HG03108 (cell line): Measurements from ENCODE around the gene UNK.
A peak's percentile ranks its signal among the peaks of the same experiment; 100 is the strongest.

Experiments
- ATAC-seq: cut with Tn5 transposase; IDR thresholded peaks from one replicate; pipeline ENCODE4 v1.9.1; 2021; ENCODE audit warnings: moderate library complexity; ENCODE audit not compliant: unreplicated experiment

Gene UNK

DNA sequence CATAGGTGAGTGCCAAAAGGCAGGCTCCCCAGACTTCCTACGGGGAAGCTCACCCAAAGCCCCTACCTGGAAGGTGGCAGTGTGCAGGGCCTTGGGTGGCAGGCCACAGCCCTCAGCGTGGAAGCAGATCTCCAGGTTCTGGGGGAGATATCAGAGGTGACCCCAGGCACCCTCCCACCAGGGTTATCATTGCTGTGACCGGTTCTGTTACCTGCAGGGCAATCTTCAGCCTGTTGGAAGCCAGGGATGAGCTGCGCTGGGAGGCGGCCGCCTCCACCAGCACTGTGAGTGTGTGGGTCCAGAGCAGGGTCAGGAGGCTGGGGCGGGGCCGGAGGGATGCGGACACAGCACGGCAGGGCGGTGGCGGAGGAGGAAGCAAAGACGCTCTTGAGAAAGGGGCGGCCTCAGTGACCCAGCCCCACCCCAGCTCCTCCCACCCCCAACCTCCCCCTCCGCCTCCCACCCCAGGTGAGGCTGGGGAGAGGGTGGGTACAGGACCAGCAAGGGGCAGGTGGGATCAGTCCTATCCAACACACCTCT is 46.5 kb downstream of the UNK start:
- ATAC-seq: no peak

DNA sequence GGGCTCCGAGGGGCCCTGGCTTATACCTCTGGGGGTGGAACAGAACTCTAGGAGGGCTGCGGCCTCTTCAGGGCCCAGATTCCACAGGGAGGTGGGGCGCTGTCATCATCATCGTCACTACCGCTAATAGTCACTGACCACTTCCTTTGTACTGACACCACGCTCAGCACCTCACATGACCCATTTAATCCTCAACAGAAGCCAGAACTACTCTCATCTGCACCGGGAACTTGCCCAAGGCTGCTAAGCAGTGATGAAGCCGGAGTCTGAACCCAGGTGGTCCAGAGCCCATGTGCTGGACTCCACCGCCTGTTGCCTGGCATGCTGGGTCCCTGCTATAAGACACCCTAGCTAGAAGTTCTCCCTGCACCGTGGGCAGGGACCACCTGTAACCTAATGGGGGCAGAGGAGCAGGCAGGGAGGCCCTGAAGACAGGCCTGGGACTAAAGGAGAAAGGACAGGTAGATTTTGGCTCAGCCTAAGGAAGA is 47.6 kb downstream of the UNK start:
- ATAC-seq: no peak

DNA sequence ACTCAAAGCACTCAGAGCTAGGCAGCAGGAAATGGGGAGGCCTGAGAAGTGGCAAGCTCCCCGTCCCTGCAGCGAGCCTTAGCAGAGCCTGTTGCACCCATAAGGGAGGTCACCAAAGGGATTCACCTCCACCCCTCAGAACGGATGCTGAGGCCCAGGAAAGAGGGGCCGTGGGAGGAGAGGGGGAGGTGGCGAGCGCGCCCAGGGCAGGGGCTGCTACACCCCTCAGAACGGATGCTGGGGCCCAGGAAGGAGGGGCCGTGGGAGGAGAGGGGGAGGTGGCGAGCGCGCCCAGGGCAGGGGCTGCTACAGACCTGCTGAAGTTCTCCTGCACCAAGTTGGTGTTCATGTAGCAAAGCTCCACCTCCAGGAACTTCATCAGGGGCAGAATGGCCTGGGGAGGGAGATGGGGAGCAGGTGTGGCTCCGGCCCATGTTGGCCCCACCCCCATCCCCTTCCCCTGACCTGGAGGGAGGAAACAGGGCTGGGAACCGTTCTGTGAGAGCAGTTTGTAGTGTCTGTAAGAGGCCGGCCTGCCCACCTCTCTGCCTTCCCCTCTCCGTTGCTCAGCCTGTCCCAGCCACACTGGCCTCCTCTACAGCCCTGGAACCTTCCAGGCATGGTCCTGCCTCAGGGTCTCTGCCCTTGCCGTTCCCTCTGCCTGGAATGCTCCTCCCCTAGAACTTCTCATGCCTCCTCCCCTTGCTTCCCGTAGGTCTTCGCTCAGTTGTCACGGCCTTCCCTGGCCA is 48.2 kb downstream of the UNK start:
- no peak for ATAC-seq

DNA sequence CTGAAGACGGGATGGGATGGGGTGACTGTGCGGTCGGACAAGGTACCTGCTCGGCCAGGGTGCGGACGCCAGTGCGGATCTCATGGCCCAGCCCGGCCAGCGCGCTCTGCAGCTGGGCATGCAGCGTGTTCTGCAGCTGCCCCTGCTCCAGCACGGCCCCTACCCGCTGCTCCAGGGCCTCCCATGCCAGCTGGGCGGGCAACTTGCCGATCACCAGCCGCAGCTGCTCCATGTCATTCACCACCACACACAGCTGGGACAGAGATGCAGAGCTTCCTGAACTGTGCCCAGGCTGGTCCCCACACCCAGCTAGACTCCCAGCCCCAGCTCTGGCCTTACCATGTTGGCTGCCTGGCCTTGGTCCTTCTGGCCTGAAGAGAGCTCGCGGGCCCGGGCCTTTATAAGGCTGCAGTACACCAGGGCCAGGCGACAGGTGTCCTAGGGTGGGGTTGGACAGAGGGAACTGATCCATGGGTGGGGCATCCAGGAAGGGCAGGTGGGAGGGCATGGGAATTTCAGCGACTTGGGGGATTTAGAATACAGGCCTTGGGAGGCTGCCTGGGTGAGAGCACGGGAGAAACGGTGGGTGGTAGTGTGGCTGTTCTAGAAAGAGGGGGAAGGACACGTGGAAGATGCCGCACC is 49.8 kb downstream of the UNK start:
- ATAC-seq: no peak

DNA sequence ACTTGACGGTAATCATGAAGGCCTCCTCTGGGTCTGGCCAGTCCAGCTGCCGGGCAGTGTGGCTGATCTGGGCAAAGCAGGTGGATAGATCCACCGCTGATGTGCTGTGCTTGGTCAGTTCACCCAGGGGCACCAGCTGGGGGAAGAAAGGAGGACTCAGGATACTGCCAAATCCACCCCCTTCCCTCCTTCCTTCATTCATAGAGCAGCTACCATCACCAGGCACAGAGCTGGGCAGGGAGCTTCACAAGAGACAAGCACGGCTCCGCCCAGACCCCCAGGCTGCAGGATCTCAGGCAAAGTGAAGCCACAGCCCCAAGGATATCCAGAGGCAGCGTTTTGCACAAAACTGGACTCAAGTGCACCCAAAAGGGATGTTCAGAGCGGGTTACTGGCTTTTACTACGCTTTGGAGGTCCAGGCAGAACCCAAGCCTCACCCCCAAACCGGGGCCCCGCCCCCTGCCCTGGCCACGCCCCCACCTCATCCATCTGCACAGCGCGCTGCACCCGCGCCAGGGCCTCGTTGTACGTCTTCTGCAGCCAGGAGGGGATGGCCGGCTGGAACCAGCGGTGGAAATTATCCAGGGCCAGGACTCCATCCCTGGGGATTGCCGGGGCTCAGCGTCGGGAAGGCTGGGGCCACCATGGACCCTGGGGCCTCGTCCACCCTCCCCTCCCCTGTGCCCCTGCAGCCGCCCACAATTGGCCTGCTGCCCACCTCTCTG is 50.5 kb downstream of the UNK start:
- no peak for ATAC-seq

DNA sequence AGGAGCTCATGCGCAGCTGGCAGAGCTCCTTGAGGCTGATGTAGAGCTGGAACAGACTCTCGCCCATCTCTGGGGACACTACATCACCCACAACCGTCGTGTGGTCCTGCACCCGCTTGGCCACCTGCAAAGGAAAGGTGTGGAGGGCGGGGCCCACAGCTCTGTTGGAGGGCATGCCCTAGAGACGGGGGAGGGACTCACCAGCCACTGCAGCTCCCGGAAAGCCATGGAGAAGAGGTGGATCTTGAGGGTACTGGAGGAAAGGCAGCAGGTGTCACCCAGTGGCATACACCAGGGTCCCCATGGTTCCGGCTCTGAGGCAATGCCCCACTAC is 51.0 kb downstream of the UNK start:
- ATAC-seq: no peak

DNA sequence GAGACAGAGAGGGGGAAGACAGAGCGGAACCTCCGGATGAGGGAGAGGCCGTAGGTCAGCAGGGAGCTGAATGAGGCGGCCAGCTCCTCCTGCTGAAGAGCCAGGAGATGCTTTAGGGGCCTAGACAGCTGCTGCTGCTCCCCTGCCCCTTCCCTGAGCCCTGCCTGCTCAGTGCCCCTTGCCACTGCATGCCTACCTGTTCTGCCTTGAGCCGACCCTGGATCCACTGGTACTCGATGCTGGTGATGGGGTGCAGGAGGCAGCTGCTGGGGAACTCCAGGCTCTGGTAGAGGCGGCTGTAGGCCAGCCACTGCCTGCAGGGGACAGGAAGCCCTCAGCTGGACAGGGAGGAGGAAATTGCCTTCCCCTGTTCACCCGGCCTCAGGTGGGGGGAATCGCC is 52.0 kb downstream of the UNK start:
- no peak for ATAC-seq

DNA sequence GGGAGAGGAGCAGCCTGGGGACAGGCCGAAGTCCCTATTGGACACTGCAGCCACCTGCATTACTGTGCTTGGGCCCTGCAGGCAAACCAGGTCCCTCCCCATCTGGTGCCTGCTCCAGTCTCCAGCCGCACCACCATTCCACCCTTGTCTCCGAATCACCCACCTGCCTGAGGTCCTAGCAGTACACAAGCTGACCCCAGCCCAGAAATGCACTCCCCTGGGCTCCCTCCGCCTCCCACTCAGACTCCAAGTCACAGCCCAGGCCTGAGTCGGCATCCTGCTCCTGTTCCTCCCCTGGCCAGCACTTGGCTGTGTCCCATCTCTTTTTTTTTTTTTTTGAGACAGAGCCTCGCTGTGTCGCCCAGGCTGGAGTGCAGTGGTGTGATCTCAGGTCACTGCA is 53.3 kb downstream of the UNK start:
- no peak for ATAC-seq

DNA sequence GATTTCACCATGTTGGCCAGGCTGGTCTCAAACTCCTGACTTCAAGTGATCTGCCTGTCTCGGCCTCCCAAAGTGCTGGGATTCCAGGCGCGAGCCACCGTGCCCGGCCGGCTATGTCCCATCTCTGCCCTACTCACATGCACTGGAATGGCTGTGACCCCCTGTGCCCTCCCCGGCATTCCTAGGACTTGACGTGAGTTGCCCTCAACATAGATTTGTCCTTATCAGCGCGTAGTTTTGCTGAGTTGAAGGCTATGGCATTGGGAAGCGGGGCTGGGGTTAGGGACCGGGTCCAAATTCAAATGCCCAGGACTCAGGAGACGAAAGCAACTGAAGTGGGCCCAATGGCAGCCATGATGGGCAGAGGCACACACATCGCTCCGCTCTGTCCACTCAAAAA is 53.8 kb downstream of the UNK start:
- no peak for ATAC-seq

DNA sequence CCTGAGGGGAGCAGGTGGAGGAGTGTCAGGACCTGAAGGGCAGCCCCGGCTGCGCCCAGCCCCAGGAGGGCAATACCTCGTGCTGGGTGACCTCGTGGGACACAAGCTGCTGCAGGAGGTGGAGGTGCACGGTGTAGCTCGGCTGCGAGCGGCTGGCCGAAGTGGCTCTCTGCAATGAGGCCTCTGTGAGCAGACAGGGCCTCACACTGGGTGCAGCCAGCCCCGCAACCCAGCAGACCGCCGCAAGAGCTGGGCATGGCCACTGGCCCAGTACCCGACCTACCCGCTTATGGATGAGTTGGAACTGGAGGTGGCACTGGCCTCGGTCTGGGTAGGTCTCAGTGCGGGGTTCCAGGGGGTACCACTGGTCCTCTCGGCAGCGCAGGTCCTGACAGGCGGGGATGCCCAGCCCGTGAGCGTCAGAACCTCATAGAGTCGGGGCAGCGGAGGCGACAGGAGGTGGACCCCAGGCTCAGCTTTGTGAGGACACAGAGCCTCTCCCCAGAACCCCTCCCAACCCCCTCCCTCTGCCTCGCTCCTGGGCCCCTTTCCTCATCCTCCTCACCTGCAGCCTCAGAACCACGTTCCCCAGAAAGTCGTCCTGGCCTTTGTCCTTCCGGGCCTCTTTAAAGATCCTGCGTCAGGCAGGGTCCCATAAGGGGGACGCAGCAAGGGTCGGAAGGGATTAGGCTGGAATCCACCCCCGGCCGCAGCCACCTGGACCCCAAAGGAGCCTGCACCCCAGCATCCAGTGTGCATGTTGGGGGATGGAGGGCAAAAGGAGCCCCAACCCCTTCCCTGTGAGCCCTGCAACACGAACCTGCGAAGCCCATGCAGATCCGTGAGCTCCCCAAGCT is 55.6 kb downstream of the UNK start:
- ATAC-seq: no peak

DNA sequence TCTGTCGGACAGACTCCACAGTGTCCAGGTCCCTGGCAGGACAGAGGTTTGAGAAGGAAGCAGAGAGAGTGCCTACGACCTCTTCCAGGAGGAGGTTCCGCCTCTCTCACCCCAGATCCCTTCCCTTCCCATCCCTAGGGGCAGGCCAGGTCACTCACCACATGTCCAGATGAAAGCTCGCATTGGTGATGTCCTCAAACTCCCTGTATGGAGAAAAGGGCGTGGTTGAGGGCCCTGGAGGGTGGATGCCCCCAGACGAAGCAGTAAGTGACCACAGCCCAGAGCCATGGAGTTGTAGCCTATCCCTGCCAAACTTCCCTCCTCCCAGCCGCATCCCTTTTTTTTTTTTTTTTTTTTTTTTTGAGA is 56.2 kb downstream of the UNK start:
- ATAC-seq: no peak

DNA sequence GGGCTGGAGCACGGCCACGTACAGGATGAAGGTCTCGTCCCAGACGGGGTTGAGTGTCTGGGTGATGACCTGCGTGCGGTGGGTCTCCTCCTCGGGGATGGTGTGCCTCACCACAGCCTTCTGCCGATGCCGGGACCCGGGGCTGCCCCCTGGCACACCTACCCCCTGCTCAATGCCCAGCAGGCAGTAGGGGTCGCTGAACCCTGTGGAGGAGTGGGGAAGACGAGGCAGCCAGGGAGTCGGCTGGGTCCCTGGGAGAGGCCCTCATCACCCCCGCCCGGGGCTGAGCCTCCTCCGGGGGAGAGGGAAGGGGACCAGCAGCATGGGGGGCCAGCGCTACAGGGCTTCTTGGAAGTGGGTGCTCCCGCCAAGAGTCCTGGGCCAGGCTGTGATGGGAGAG is 57.8 kb downstream of the UNK start:
- ATAC-seq: no peak

DNA sequence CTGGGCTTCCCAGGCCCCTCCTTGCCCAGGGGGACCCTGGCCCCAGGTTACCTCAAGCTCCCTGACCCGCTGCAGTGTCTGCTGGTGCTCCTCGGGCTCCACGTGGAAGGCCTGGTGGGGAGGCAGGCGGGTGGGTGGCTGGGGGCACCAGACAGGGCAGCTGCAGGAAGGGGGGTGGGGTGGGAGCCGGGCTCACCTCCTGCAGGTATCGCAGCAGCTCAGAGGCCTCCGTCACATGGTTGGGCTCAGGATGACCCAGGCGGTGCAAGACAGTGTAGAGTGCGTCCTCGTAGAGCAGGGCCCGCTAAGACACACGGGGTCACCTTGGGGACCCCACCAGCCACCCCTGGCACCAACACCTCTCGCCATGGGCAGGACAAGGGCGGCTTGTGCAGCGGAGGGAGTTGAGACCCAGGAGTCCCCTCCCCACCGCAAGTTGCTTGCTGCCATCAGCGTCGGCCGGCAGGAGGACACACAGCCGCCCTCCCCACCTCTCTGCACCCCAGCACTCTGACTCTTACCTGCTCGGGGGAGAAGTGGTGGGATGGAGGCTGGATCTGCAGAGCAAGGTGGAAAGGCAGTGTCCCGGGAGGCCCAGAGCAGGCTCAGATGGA is 58.5 kb downstream of the UNK start:
- no peak for ATAC-seq

DNA sequence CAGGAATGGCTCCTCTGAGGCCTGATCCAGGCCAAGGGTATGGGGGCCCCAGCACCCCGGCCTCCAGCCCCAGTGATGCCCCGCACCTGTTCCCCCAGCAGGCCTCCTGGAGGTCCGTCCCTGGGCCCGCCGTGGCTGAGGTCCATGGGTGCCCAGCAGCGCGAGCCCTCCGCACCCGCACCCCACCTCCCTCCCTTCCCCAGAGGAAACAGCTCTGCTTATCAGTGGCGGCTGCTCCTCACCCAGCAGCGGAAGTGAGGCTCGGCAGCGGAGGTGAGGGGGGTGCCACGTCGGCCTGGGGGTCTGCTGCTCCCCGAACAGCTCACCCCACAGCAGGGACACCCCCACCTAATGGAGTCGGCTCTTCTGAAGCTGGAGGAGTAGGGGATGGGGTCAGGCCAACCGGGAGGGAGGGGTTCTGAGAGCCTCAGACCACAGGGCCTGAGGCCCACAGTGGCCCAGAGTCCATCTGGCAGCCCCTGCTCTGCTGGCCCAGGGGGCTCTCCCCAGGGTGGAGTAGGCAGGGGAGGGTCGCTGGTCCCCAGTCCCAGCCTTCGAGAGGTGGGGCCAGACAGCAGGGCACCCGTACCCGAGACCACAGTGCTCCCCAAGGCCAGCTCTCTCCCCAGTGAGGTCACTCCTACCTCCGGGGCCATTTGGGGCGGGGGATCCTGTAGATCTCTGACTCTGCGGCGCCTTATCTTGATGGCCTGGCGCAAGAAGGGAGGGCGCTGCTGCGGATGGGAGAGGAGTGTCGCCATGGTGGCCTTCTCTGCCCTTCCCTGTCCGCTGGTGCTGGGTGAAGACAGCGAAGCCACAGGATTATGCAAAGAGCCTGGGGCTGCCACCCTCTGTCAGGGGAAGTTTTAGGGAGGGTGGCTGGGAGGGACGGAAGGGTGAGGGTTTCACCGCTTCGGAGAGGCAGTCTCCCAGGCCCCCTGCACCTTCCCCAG is 59.2 kb downstream of the UNK start, which contains the start of gene UNC13D:
Gene UNC13D, minus strand, starts transcription at position 828 of the 953 bp plus-strand sequence. Its CDS starts 67 bp downstream, at position 761.
- ATAC-seq: no peak

DNA sequence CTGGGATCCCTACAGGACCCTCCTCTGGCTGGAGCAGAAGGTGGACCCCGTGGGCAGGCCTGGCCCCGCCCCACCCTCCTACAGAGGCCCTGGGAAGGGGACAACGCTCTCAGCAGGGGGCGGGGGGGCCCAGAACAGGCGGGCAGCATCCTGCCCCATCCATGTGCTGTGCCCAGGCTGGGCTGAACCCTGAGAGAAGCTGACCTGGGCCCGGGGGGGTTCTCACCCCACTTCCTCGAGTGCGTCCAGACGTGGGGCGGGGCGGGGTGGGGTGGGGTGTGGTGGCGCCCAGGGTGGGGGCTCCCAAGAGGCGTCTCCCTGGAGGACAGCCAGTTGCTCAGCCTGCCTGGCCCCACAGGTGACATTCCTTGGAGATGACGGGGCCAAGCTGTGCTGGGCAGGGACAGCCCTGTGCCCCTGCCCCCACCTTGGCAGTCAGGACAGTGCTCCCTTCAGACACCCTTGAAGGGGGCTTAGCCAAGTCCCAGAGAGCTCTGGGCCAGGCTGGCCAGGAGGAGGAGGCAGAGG is 60.0 kb downstream of the UNK start:
- ATAC-seq: no peak

DNA sequence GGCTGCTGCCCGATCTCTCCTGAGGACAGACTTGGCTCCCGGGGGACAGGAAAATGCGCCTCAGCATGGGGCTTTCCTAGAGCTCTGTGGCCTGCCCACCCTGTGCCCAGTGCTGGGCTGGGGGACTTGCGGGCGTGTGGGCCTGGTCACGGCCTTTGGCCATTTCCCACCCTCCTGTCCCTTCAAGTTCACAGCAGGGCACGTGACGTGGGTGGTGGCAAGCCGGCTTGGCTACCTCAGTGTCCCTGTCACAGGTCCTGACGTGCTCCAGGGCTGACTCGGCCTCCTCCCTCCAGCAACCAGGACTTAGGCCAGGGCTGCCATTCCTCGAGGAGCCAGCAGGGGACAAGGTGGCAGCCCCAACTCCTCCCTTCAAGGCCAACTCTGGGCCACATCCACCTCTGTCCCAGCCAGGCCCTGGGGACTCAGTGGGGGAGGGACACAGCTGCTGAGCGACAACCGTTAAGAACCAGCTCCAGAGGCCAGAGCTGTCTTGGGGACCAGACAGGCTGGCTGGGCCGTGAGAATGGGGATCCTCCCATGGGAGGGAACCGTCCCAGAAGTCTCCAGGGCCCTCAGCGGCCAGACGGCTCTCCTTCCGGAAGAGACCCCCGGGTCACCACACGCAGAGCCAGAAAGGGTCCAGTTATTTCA is 60.6 kb downstream of the UNK start:
- peak; percentile 77 for ATAC-seq

DNA sequence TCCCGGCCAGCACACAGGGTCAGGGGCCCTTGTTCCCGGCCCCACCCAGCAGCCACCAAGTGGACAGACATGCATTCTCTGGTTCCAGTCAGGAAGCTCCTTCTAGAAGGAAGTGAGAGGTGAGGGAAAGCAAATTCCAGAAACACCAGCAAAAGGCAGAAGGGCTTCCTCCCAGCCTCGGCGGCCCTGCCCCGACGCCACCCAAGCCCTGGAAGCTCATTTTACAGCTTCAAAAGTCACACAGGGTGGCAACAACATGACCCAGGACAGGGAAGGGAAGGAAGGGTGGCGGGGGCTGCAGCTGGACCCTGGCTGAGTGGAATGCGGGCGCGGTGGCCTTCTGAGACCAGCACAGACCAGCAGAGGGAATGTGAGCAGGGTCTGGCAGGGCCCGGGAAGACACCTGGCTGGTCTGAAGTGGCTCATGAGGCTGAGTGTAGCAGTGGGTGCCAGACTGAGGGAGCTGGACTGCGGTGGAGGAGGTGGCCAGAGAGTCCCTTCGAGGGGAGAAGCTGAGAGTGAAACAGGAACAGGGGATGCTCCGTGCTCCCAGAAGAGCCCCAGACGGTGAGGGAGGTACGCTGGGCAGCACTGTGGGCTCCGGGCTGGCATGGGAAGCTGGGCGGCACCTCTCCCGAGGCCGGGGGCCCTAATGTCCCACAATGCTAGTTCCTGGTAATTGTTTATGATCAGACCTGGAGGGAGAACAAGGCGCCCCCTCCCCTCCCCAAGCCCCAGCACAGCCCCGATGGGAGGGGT is 61.5 kb downstream of the UNK start:
- ATAC-seq: no peak
